HFF-Myc (cell line): Measurements from ENCODE around the gene DHCR7.

Source experiments
- DNase-seq: peaks from one replicate; pipeline ENCODE4 v3.0.0-alpha.2; 2011; ENCODE audit warnings: low read depth; ENCODE audit errors: extremely low read depth
- H3K4me3 ChIP-seq: replicated peaks from 2 replicates; pipeline ENCODE4 v1.5.1; 2011; ENCODE audit warnings: low read depth, mild to moderate bottlenecking, control low read depth, low read length
- CTCF ChIP-seq: IDR thresholded peaks from 2 replicates; pipeline ENCODE4 v1.5.1; 2012; ENCODE audit warnings: mild to moderate bottlenecking, low read depth, low read length, control low read depth; ENCODE audit errors: missing control alignments

Gene DHCR7

GRCh38 chr11:71451596-71452198 is 3.5 kb upstream of the DHCR7 start:
- peak overlapping the region; percentile 97; the same call in 1 of the 2 replicates for H3K4me3 ChIP-seq
- DNase-seq: no peak

GRCh38 chr11:71450939-71451338 is 2.7 kb upstream of the DHCR7 start:
- no peak for DNase-seq
- TF ChIP-seq CTCF: no peak
- H3K4me3 ChIP-seq: no peak overlapping the region

More at GRCh38 chr11:71451596-71452198, 3.5 kb upstream of the DHCR7 start:
- TF ChIP-seq CTCF: no peak

GRCh38 chr11:71450507-71450906 is 2.3 kb upstream of the DHCR7 start:
- H3K4me3 ChIP-seq: no peak overlapping the region
- DNase-seq: no peak
- no peak for TF ChIP-seq CTCF

GRCh38 chr11:71449596-71449995 is 1.4 kb upstream of the DHCR7 start:
- no peak for TF ChIP-seq CTCF
- H3K4me3 ChIP-seq: peak overlapping the region; percentile 94
- no peak for DNase-seq

- no peak for TF ChIP-seq CTCF
- DNase-seq: no peak
These were observed 369 bp downstream of the DHCR7 start for GRCh38 chr11:71447791-71448256.

GRCh38 chr11:71446942-71447688 is 1.1 kb downstream of the DHCR7 start:
- no peak for TF ChIP-seq CTCF
- no peak for DNase-seq
- peak overlapping the region; percentile 94 for H3K4me3 ChIP-seq

More at GRCh38 chr11:71447791-71448256, 369 bp downstream of the DHCR7 start:
- H3K4me3 ChIP-seq: peak overlapping the region; percentile 94

- H3K4me3 ChIP-seq: no peak overlapping the region
These were observed 2.0 kb downstream of the DHCR7 start for GRCh38 chr11:71446150-71446549.

More at GRCh38 chr11:71446150-71446549, 2.0 kb downstream of the DHCR7 start:
- no peak for DNase-seq
- no peak for TF ChIP-seq CTCF
